Measurements from ENCODE around the gene OAF. TPM values are rescaled to one million over a fixed set of nuclear protein-coding genes. Genes with fewer than 3 reads are reported as not detected.

OAF gene
- total RNA-seq, 1 experiment from 2014 or later: 32.3 TPM

GRCh38 chr11:120219232-120219937, 8.6 kb downstream of the OAF start:
- H3K27ac ChIP-seq (ENCODE audit: low read depth, low read length): no peak overlapping the region
- RAD21 ChIA-PET (ENCODE audit: low non-redundant PET in 1 of 2, low total read pairs in 2 of 2, uncharacterized antibody in 2 of 2, unreplicated experiment in 2 of 2): no interaction called here
- BruUV-seq (replicated peaks): no TSS peak
- TF ChIP-seq ZBTB33 (IDR thresholded peaks at IDR 0.05; ENCODE audit: extremely low read depth, insufficient replicate concordance, low read length) (no peak), SRF (IDR thresholded peaks at IDR 0.05; ENCODE audit: low read depth) (no peak), CTCF (IDR thresholded peaks at IDR 0.05 in 2 of 3, conservative IDR thresholded peaks at IDR 0.05 in 1 of 3; ENCODE audit: borderline replicate concordance in 1 of 3, insufficient read depth in 1 of 3, low read depth in 2 of 3, low read length in 2 of 3) (no peak), POLR2AphosphoS5 (IDR thresholded peaks at IDR 0.05; ENCODE audit: low read depth, low read length) (no peak), EGR1 (IDR thresholded peaks at IDR 0.05; ENCODE audit: low read depth) (no peak), ZNF274 (IDR thresholded peaks at IDR 0.05; ENCODE audit: low read depth, low read length) (no peak), MAX (IDR thresholded peaks at IDR 0.05) (no peak)
- no peaks in the 10 kb centered on the region for H3K36me3 ChIP-seq (ENCODE audit: control insufficient read depth in 1 of 2, insufficient read depth in 2 of 2, low read length in 2 of 2)
- H3K27me3 ChIP-seq (ENCODE audit: insufficient read depth, low read length): no peaks in the 10 kb centered on the region
- no peaks in the 10 kb centered on the region for H3K9me3 ChIP-seq (ENCODE audit: control insufficient read depth in 1 of 2, insufficient read depth in 1 of 2, low read depth in 1 of 2, low read length in 2 of 2)
- no peaks in the 10 kb centered on the region for H4K20me1 ChIP-seq (ENCODE audit: insufficient read depth)
- CTCF ChIA-PET: no interaction called here
- H3K79me2 ChIP-seq (ENCODE audit: insufficient read depth, low read length): no peaks in the 10 kb centered on the region
- no peak for DNase-seq (ENCODE audit: low read depth, low spot score)
- H3K4me3 ChIP-seq (replicated peaks in 1 of 2; ENCODE audit: low read depth in 1 of 2, low read length in 2 of 2): no peak overlapping the region
- no peak for ATAC-seq
- H2AFZ ChIP-seq (ENCODE audit: low read depth, low read length, poor library complexity, severe bottlenecking): no peak overlapping the region
- intact Hi-C loops (cut with micrococcal nuclease): no loop called here
- POLR2A ChIA-PET: no interaction called here
- no peak overlapping the region for H3K4me2 ChIP-seq (ENCODE audit: low read length)
- H3K9ac ChIP-seq (ENCODE audit: low read length): no peak overlapping the region
- H3K9me2 ChIP-seq (ENCODE audit: insufficient read depth): no peaks in the 10 kb centered on the region
- H3K4me1 ChIP-seq (ENCODE audit: control insufficient read depth in 1 of 2, insufficient read depth in 2 of 2, low read length in 2 of 2): peaks cover 2 to 7% of the 10 kb centered on the region in 2 experiments; a peak in 2 of 4 replicates

Data from HCT116 (cell line).